ENCODE measurements around the gene AZIN2.
A peak's percentile ranks its signal among the peaks of the same experiment; 100 is the strongest.
"Not testable (repeated sequence)": the region's sequence is repeated elsewhere in the genome, so short reads cannot be mapped to it uniquely, and the experiment has no call there.

AZIN2 gene

DNA sequence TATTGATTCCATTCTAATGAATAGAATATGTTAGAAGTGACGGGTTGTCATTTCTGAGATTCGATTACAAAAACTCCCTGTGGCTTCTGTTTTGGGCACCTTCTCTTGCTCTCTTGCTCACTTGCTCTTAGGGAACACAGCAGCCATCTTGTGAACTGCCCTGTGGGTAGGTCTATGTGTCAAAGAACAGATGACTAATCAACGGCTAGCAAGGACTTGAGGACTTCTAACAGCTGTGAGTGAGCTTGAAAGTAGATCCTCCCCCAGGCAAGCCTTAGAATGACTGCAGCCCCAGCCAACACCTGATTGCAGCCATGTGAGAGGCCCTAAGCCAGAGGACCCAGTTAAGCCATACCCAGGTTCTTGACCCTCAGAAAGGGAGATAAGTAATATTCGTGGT, 49.3 kb downstream of the AZIN2 start:
- TF ChIP-seq, protein P1, sequence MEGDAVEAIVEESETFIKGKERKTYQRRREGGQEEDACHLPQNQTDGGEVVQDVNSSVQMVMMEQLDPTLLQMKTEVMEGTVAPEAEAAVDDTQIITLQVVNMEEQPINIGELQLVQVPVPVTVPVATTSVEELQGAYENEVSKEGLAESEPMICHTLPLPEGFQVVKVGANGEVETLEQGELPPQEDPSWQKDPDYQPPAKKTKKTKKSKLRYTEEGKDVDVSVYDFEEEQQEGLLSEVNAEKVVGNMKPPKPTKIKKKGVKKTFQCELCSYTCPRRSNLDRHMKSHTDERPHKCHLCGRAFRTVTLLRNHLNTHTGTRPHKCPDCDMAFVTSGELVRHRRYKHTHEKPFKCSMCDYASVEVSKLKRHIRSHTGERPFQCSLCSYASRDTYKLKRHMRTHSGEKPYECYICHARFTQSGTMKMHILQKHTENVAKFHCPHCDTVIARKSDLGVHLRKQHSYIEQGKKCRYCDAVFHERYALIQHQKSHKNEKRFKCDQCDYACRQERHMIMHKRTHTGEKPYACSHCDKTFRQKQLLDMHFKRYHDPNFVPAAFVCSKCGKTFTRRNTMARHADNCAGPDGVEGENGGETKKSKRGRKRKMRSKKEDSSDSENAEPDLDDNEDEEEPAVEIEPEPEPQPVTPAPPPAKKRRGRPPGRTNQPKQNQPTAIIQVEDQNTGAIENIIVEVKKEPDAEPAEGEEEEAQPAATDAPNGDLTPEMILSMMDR (IDR thresholded peaks at IDR 0.05; ENCODE audit: unreplicated experiment in 3 of 3): no peak
- H3K27ac Mint-ChIP-seq: no peak overlapping the region
- H3K9me3 Mint-ChIP-seq: peaks cover 5% of the 10 kb centered on the region
- H3K4me3 Mint-ChIP-seq: peak overlapping the region in 1 of 3 experiments; percentile 54
- no peaks in the 10 kb centered on the region for H3K27me3 Mint-ChIP-seq (ENCODE audit: low read depth)
- peaks cover 11% of the 10 kb centered on the region for H3K36me3 Mint-ChIP-seq (ENCODE audit: low read depth)
- H3K4me1 Mint-ChIP-seq: peaks cover 19% of the 10 kb centered on the region

DNA sequence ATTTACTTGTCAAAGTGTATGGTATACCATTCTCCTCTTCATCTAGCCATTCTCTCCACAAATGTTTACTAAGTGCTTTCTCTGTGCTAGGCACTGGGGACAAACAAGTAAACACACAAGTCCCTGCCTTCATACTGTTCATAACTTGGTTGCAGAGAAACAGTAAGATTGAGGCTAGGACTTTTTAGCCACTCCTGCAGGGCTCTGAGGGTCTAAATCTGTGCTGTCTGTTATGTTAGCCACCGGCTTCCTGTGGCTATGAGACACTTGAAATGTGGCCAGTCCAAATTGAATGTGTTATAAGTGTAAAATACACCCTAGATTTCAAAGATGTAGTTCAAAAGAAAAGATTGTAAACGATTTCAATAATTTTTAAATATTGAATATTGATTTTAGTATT, 50.2 kb downstream of the AZIN2 start:
- H3K4me1 Mint-ChIP-seq: peaks cover 19% of the 10 kb centered on the region
- no peak overlapping the region for H3K4me3 Mint-ChIP-seq
- peaks cover 5% of the 10 kb centered on the region for H3K9me3 Mint-ChIP-seq
- no peak overlapping the region for H3K27ac Mint-ChIP-seq
- H3K36me3 Mint-ChIP-seq (ENCODE audit: low read depth): peaks cover 6% of the 10 kb centered on the region
- no peaks in the 10 kb centered on the region for H3K27me3 Mint-ChIP-seq (ENCODE audit: low read depth)
- TF ChIP-seq, protein P1 (IDR thresholded peaks at IDR 0.05; ENCODE audit: unreplicated experiment in 3 of 3): no peak

DNA sequence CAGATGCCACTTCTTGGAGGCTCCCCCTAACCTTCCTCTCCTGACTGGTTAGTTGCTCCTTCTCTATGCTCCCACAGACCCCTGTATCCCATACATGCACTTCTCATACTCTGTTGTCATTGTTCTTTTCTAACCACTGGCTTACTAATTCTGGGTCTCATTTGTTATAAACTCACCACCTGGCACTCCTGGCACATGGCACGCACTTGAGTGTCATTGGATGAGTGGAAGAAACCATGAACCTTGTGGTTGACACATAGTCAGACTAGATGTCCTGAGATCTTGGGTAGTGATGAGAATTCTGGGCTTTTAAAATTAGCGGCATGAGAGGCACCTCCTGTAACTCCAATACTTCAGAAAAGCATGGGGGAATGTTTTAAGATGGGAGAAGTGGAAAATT, 51.6 kb downstream of the AZIN2 start:
- Mint-ChIP-seq H3K36me3 (ENCODE audit: low read depth) (peaks cover 6% of the 10 kb centered on the region), H3K27me3 (ENCODE audit: low read depth) (no peaks in the 10 kb centered on the region), H3K27ac (no peak overlapping the region), H3K9me3 (peaks cover 5% of the 10 kb centered on the region), H3K4me1 (peaks cover 11% of the 10 kb centered on the region), H3K4me3 (no peak overlapping the region)
- TF ChIP-seq, protein P1 (IDR thresholded peaks at IDR 0.05; ENCODE audit: unreplicated experiment in 3 of 3): no peak

DNA sequence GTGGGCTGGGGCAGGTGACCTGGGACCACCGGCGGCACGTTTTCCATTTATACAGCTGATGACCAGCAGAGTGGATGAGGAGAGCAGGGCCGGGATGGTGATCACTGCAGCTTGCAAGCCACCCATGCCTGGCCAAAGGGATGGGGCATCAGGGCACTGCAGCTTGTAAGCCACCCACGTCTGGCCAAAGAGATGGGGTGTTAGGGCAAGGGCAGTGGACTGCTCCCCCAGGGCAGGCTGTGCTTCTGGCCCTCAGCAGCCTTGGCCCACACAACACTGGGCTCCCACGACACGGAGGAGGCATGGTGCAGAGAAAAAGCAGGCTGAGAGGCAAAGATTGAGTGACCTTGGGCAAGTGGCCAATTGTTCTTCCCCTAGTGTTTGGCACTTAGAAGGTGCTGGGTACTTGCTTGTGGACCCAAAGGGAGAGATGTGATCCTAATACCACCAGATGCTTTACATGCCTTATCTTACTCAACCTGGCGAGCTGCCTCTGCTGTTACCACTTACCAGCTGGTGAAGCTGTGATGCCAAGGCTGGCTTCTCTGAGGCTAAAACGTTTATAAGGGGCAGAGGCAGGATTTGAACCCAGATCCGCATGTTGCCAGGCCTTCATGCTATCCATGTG, 52.6 kb downstream of the AZIN2 start:
- TF ChIP-seq, protein P1 (IDR thresholded peaks at IDR 0.05; ENCODE audit: unreplicated experiment in 3 of 3): no peak
- H3K36me3 Mint-ChIP-seq (ENCODE audit: low read depth): peaks cover 6% of the 10 kb centered on the region
- H3K4me1 Mint-ChIP-seq: peaks cover 11% of the 10 kb centered on the region
- H3K27ac Mint-ChIP-seq: no peak overlapping the region
- no peak overlapping the region for H3K4me3 Mint-ChIP-seq
- H3K9me3 Mint-ChIP-seq: peaks cover 5% of the 10 kb centered on the region
- no peaks in the 10 kb centered on the region for H3K27me3 Mint-ChIP-seq (ENCODE audit: low read depth)

DNA sequence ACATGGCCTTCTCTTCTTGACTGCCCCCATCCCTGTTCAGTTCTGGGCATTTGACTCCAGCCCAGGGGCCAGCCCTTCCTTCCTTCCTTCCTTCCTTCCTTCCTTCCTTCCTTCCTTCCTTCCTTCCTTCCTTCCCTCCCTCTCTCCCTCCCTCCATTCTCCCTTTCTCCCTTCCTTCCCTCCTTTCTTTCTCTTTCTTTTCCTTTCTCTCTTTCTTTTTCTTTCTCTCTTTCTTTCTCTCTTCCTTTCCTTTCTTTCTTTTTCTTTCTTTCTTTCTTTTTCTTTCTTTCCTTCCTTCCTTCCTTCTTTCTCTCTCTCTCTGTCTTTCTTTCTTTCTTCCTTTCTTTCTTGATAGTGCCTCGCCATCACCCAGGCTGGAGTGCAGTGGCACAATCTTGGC, 55.1 kb downstream of the AZIN2 start:
- H3K9me3 Mint-ChIP-seq; H3K4me3 Mint-ChIP-seq; H3K36me3 Mint-ChIP-seq (ENCODE audit: low read depth); H3K27ac Mint-ChIP-seq; H3K27me3 Mint-ChIP-seq (ENCODE audit: low read depth): not testable (repeated sequence)
- H3K4me1 Mint-ChIP-seq: peaks cover 19% of the 10 kb centered on the region

DNA sequence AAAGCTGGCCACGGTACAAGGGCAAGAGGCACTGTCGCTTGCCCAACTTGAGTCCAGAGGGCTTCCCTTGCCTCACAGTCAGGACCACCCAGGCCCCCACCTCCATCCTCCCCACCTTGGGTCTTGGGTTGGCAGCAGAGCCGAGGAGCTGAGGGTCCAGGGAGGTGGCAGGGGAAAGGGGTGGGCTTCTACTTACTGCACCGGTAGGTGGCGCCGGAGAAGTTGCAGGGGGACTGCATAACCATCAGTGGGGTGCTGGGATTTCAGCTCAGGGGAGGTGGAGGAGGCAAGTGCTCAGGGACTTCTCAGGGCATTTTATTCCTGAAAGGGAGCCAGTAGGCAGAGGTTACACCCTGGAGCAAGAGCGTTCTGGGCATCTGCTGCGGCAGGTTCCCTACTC, 56.8 kb downstream of the AZIN2 start:
- Mint-ChIP-seq H3K4me3 (no peak overlapping the region), H3K27ac (peak overlapping the region in 1 of 3 experiments; percentile 35), H3K9me3 (no peaks in the 10 kb centered on the region), H3K4me1 (peaks cover 27% of the 10 kb centered on the region), H3K36me3 (ENCODE audit: low read depth) (no peaks in the 10 kb centered on the region), H3K27me3 (ENCODE audit: low read depth) (no peaks in the 10 kb centered on the region)
- TF ChIP-seq, protein P1 (IDR thresholded peaks at IDR 0.05; ENCODE audit: unreplicated experiment in 3 of 3): peak; percentile 46 to 54 (median 47)

All from nephron (organoid).